HCT116 (cell line): ENCODE results near the gene NOL4L. TPM values are rescaled to one million over a fixed set of nuclear protein-coding genes. Genes with fewer than 3 reads are reported as not detected.

Source experiments
- ATAC-seq: fragments of 200-7000 bp; cut with Tn5 transposase; 2 replicates; pipeline ENCODE4 v1.9.1; 2020; ENCODE audit warnings: mild to moderate bottlenecking, moderate library complexity
- BruUV-seq: library from RNA; stranded (reverse); fragments of 400-500 nt; replicated peaks from 2 replicates; lab custom pipeline; 2021; lab: Mats Ljungman, UMichigan
- CTCF ChIA-PET: fragments of 300-600 bp; sonication (Branson Sonifier 250); formaldehyde crosslinking; loops from one replicate; lab custom pipeline; 2021; ENCODE audit warnings: antibody characterized with exemption; lab: Charles Lee
- POLR2A ChIA-PET: fragments of 300-600, 350-600 bp; sonication (Branson Sonifier 250); formaldehyde crosslinking; loops from one replicate; lab custom pipeline; 2021; ENCODE audit warnings: antibody characterized with exemption; lab: Charles Lee
- RAD21 ChIA-PET, 2 experiments: fragments of 300-600 bp; sonication (Branson Sonifier 250); formaldehyde crosslinking; loops; one replicate each; lab custom pipeline; 2023; ENCODE audit warnings: low total read pairs in 2 of 2; ENCODE audit not compliant: uncharacterized antibody in 2 of 2, unreplicated experiment in 2 of 2, low non-redundant PET in 1 of 2; lab: Charles Lee
- DNase-seq: peaks from one replicate; pipeline ENCODE4 v3.0.0-alpha.2; 2010; ENCODE audit warnings: low read depth, low spot score
- H2AFZ ChIP-seq: fragments of 200-600 bp; shearing (Covaris generic), sonication (generic); 2 replicates; pipeline ENCODE4 v1.6.1; 2017; ENCODE audit warnings: low read depth, mixed run types, mixed read lengths, antibody characterized with exemption, low read length; ENCODE audit not compliant: poor library complexity, severe bottlenecking
- H3K27ac ChIP-seq: 2 replicates; pipeline ENCODE4 v1.5.1; 2012; ENCODE audit warnings: low read depth, low read length
- H3K27me3 ChIP-seq: fragments of 200-600 bp; sonication (generic); 2 replicates; pipeline ENCODE4 v1.6.1; 2016; ENCODE audit warnings: mixed run types, low read length, mixed read lengths; ENCODE audit not compliant: insufficient read depth
- H3K36me3 ChIP-seq, 2 experiments: fragments of 200-500 bp in 1 of 2; fragments of 200-600 bp in 1 of 2; sonication (Bioruptor generic) in 1 of 2; sonication (generic) in 1 of 2; 2 replicates each; pipeline versions ENCODE4 v1.5.1 to v1.6.1; 2014 to 2016; ENCODE audit warnings: low read length in 2 of 2, inconsistent platforms in 1 of 2, mixed read lengths in 1 of 2, mixed run types in 1 of 2; ENCODE audit not compliant: insufficient read depth in 2 of 2, control insufficient read depth in 1 of 2
- H3K4me1 ChIP-seq, 2 experiments: fragments of 200-600 bp in 1 of 2; sonication (generic) in 1 of 2; 2 replicates each; pipeline versions ENCODE4 v1.5.1 to v1.6.1; 2012 to 2017; ENCODE audit warnings: low read length in 2 of 2, inconsistent platforms in 1 of 2, mild to moderate bottlenecking in 1 of 2, mixed read lengths in 1 of 2, mixed run types in 1 of 2, moderate library complexity in 1 of 2; ENCODE audit not compliant: insufficient read depth in 2 of 2, control insufficient read depth in 1 of 2
- H3K4me2 ChIP-seq: fragments of 200-600 bp; sonication (generic); 2 replicates; pipeline ENCODE4 v1.6.1; 2017; ENCODE audit warnings: mixed run types, low read length, mixed read lengths
- H3K4me3 ChIP-seq, 2 experiments: fragments of 200-600 bp in 1 of 2; sonication (generic) in 1 of 2; replicated peaks in 1 of 2; 2 replicates each; pipeline ENCODE4 v1.5.1; 2011 to 2016; ENCODE audit warnings: low read length in 2 of 2, control low read depth in 1 of 2, low read depth in 1 of 2, mild to moderate bottlenecking in 1 of 2, mixed read lengths in 1 of 2, mixed run types in 1 of 2
- H3K79me2 ChIP-seq: fragments of 200-600 bp; sonication (generic); 2 replicates; pipeline ENCODE4 v1.6.1; 2017; ENCODE audit warnings: mild to moderate bottlenecking, mixed run types, low read length, moderate library complexity, mixed read lengths; ENCODE audit not compliant: insufficient read depth
- H3K9ac ChIP-seq: fragments of 200-600 bp; sonication (generic); 2 replicates; pipeline ENCODE4 v1.6.1; 2016; ENCODE audit warnings: low read length, mixed read lengths
- H3K9me2 ChIP-seq: fragments of 200-600 bp; sonication (generic), shearing (Covaris generic); 2 replicates; pipeline ENCODE4 v1.6.1; 2017; ENCODE audit warnings: mixed run types, mild to moderate bottlenecking, moderate library complexity; ENCODE audit not compliant: insufficient read depth
- H3K9me3 ChIP-seq, 2 experiments: fragments of 200-500 bp in 1 of 2; fragments of 200-600 bp in 1 of 2; sonication (Bioruptor generic) in 1 of 2; sonication (generic) in 1 of 2; 2 replicates each; pipeline ENCODE4 v1.6.1; 2014 to 2017; ENCODE audit warnings: low read length in 2 of 2, mixed read lengths in 2 of 2, inconsistent platforms in 1 of 2, low read depth in 1 of 2, mild to moderate bottlenecking in 1 of 2, mixed run types in 1 of 2, moderate library complexity in 1 of 2; ENCODE audit not compliant: control insufficient read depth in 1 of 2, insufficient read depth in 1 of 2
- H4K20me1 ChIP-seq: fragments of 200-600 bp; sonication (generic), shearing (Covaris generic); 2 replicates; pipeline ENCODE4 v1.6.1; 2017; ENCODE audit warnings: mixed run types, mild to moderate bottlenecking, moderate library complexity; ENCODE audit not compliant: insufficient read depth
- EGR1 ChIP-seq: IDR thresholded peaks from 2 replicates; pipeline ENCODE4 v1.6.1; 2012; ENCODE audit warnings: low read depth
- ELF1 ChIP-seq: IDR thresholded peaks from 2 replicates; pipeline ENCODE4 v1.6.1; 2012; ENCODE audit warnings: low read depth, borderline replicate concordance
- EZH2phosphoT487 ChIP-seq: fragments of 200-600 bp; IDR thresholded peaks from 2 replicates; pipeline ENCODE4 v1.6.1; 2018; ENCODE audit warnings: antibody characterized with exemption, borderline replicate concordance
- JUND ChIP-seq: IDR thresholded peaks from 2 replicates; pipeline ENCODE4 v1.6.1; 2012
- POLR2AphosphoS5 ChIP-seq: IDR thresholded peaks from 2 replicates; pipeline ENCODE4 v1.6.1; 2011; ENCODE audit warnings: mild to moderate bottlenecking, low read depth, low read length, moderate library complexity
- SRF ChIP-seq: IDR thresholded peaks from 2 replicates; pipeline ENCODE4 v1.6.1; 2012; ENCODE audit warnings: low read depth
- TCF7L2 ChIP-seq: IDR thresholded peaks from 2 replicates; pipeline ENCODE4 v1.7.0; 2011; ENCODE audit warnings: borderline replicate concordance, inconsistent platforms; ENCODE audit not compliant: insufficient read depth, insufficient read length; ENCODE audit errors: extremely low read depth
- YY1 ChIP-seq: IDR thresholded peaks from 2 replicates; pipeline ENCODE4 v1.6.1; 2011; ENCODE audit warnings: low read length, low read depth, moderate library complexity, mild to moderate bottlenecking; ENCODE audit not compliant: insufficient replicate concordance; ENCODE audit errors: extremely low read depth
- ZFX ChIP-seq: fragments of 450-650 bp; IDR thresholded peaks from 2 replicates; pipeline ENCODE4 v1.6.1; 2017
- intact Hi-C: fragments of 100-400 bp; cut with micrococcal nuclease; formaldehyde crosslinking; loops from 2 replicates; pipeline ENCODE4 v1.10.0; 2022
- total RNA-seq: library from RNA; stranded (reverse); gene quantifications from one replicate; pipeline ENCODE4 v1.2.1, GENCODE V29; 2021; ENCODE audit not compliant: unreplicated experiment
- TF ChIP-seq, protein P1 (sequence below): IDR thresholded peaks from 2 replicates; pipeline ENCODE4 v1.6.1; 2012
- TF ChIP-seq, protein P2 (sequence below): IDR thresholded peaks from 2 replicates; pipeline ENCODE4 v1.6.1; 2011; ENCODE audit warnings: mild to moderate bottlenecking, low read length, moderate library complexity; ENCODE audit not compliant: insufficient replicate concordance; ENCODE audit errors: extremely low read depth

Gene NOL4L
- total RNA-seq, 1 experiment from 2014 or later, result 5.9 TPM

DNA sequence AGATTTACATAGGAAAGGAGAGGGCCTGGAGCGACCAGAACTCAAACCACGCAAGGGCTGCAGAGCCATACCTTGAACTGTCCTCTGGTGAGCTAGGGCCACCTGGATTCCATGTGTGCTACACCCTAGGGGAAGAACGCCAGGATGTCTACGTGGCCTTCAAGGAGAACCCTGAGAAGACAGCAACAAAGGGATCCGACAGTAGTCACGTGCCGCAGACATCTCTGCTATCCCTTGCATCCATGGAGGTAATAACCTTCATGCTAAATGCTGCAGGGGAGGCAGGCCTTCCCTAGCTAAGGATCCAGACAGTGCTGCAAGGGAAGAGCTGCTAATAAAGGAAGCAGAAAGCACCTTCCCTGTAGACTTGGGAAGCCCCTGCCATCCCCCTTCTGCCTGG is 52.9 kb downstream of the NOL4L start:
- Histone ChIP-seq H3K9ac (no peak overlapping the region), H4K20me1 (no peaks in the 10 kb centered on the region), H3K4me3 (no peak overlapping the region), H3K9me2 (no peaks in the 10 kb centered on the region), H3K27ac (no peak overlapping the region), H3K79me2 (no peaks in the 10 kb centered on the region), H3K4me2 (no peak overlapping the region), H3K27me3 (no peaks in the 10 kb centered on the region), H3K36me3 (no peaks in the 10 kb centered on the region), H3K4me1 (peaks cover 7 to 21% of the 10 kb centered on the region in 2 experiments; a peak in 3 of 4 replicates), H2AFZ (no peak overlapping the region), H3K9me3 (no peaks in the 10 kb centered on the region)
- intact Hi-C loops, result no loop called here
- ChIA-PET CTCF (no interaction called here), POLR2A (no interaction called here), RAD21 (interaction anchor here in 1 of 2 experiments (1.0 kb wide), 1 partner anchor 120 kb away, joined by 3 read pairs; no protein-coding TSS in a partner anchor)
- ATAC-seq (no peak), DNase-seq (no peak)
- BruUV-seq, result no TSS peak
- TF ChIP-seq JUND (no peak), EZH2phosphoT487 (no peak), TCF7L2 (no peak), SRF (no peak), POLR2AphosphoS5 (no peak), ZFX (no peak), ELF1 (no peak), EGR1 (no peak), YY1 (no peak)
- TF ChIP-seq, protein P1, sequence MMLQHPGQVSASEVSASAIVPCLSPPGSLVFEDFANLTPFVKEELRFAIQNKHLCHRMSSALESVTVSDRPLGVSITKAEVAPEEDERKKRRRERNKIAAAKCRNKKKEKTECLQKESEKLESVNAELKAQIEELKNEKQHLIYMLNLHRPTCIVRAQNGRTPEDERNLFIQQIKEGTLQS, result no peak
- TF ChIP-seq, protein P2, sequence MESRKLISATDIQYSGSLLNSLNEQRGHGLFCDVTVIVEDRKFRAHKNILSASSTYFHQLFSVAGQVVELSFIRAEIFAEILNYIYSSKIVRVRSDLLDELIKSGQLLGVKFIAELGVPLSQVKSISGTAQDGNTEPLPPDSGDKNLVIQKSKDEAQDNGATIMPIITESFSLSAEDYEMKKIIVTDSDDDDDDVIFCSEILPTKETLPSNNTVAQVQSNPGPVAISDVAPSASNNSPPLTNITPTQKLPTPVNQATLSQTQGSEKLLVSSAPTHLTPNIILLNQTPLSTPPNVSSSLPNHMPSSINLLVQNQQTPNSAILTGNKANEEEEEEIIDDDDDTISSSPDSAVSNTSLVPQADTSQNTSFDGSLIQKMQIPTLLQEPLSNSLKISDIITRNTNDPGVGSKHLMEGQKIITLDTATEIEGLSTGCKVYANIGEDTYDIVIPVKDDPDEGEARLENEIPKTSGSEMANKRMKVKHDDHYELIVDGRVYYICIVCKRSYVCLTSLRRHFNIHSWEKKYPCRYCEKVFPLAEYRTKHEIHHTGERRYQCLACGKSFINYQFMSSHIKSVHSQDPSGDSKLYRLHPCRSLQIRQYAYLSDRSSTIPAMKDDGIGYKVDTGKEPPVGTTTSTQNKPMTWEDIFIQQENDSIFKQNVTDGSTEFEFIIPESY, result no peak
